GM12865 (cell line): ENCODE results near the gene IGSF5.

Experiments
- DNase-seq: peaks from one replicate; pipeline ENCODE4 v3.0.0; 2010; ENCODE audit warnings: low read depth
- H3K4me3 ChIP-seq: 2 replicates; pipeline ENCODE4 v1.5.1; 2011; ENCODE audit warnings: mild to moderate bottlenecking, low read depth, low read length, control low read depth
- CTCF ChIP-seq: IDR thresholded peaks from 2 replicates; pipeline ENCODE4 v1.5.1; 2011; ENCODE audit warnings: low read length, control low read depth, low read depth, inconsistent platforms; ENCODE audit not compliant: insufficient read depth; ENCODE audit errors: missing control alignments

Gene IGSF5

GRCh38 chr21:39799178-39799577 lies 54.2 kb downstream of the IGSF5 start:
- no peak for TF ChIP-seq CTCF
- H3K4me3 ChIP-seq: no peak overlapping the region
- no peak for DNase-seq

- no peak for DNase-seq
- H3K4me3 ChIP-seq: no peak overlapping the region
- no peak for TF ChIP-seq CTCF
These were observed 55.3 kb downstream of the IGSF5 start for GRCh38 chr21:39800311-39800710.

GRCh38 chr21:39802217-39802616 lies 57.2 kb downstream of the IGSF5 start:
- no peak overlapping the region for H3K4me3 ChIP-seq
- TF ChIP-seq CTCF: no peak
- DNase-seq: no peak

- DNase-seq: no peak
- TF ChIP-seq CTCF: no peak
- no peak overlapping the region for H3K4me3 ChIP-seq
These were observed 58.4 kb downstream of the IGSF5 start for GRCh38 chr21:39803393-39803792.

GRCh38 chr21:39804240-39804639 lies 59.3 kb downstream of the IGSF5 start:
- no peak for TF ChIP-seq CTCF
- no peak for DNase-seq
- no peak overlapping the region for H3K4me3 ChIP-seq

- DNase-seq: no peak
- TF ChIP-seq CTCF: no peak
- no peak overlapping the region for H3K4me3 ChIP-seq
These were observed 61.0 kb downstream of the IGSF5 start for GRCh38 chr21:39805983-39806382.

GRCh38 chr21:39807738-39808137 lies 62.8 kb downstream of the IGSF5 start:
- TF ChIP-seq CTCF: no peak
- DNase-seq: no peak
- H3K4me3 ChIP-seq: no peak overlapping the region
